GM20000 (cell line): ENCODE measurements around the gene TIAM2.
"Not testable (repeated sequence)": the region's sequence is repeated elsewhere in the genome, so short reads cannot be mapped to it uniquely, and the experiment has no call there.

Experiments used
- DNase-seq: peaks from one replicate; pipeline ENCODE4 v3.0.0; 2012; ENCODE audit warnings: low spot score
- TF ChIP-seq, protein P1 (sequence below): IDR thresholded peaks from 2 replicates; pipeline ENCODE4 v1.5.1; 2012; ENCODE audit warnings: mild to moderate bottlenecking, control low read depth; ENCODE audit errors: extremely low read depth, missing control alignments

Gene TIAM2

GRCh38 chr6:154958469-154958868 lies 36.6 kb upstream of the TIAM2 start:
- no peak for DNase-seq
- TF ChIP-seq, protein P1, sequence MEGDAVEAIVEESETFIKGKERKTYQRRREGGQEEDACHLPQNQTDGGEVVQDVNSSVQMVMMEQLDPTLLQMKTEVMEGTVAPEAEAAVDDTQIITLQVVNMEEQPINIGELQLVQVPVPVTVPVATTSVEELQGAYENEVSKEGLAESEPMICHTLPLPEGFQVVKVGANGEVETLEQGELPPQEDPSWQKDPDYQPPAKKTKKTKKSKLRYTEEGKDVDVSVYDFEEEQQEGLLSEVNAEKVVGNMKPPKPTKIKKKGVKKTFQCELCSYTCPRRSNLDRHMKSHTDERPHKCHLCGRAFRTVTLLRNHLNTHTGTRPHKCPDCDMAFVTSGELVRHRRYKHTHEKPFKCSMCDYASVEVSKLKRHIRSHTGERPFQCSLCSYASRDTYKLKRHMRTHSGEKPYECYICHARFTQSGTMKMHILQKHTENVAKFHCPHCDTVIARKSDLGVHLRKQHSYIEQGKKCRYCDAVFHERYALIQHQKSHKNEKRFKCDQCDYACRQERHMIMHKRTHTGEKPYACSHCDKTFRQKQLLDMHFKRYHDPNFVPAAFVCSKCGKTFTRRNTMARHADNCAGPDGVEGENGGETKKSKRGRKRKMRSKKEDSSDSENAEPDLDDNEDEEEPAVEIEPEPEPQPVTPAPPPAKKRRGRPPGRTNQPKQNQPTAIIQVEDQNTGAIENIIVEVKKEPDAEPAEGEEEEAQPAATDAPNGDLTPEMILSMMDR = no peak

DNA sequence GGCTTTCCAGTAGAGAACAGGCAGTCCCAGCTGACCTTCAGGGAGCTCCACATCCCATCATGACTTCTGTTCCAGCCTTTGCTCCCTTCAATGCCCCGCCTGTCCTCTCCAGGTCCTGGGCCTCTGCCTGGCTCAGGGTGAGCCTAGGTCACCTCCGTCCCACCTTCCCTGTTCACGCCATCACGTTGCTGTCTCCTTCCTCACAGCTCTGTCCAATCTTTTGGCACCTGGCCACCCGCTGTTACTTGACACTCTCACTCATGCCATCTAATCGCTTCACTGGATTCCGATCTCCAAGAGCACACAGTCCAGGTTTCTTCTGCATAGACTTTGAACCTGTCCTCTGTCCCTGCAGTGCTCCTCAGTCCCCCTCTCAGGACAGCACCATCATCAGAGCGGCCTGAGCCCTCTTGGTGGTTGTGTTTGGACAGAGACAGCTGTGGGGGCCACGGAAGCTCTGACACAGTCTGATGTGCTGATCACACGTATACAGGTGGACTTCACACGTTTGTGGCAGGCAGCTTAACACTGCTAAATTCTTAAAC lies 34.7 kb upstream of the TIAM2 start:
- TF ChIP-seq, protein P1 = no peak
- DNase-seq = no peak

DNA sequence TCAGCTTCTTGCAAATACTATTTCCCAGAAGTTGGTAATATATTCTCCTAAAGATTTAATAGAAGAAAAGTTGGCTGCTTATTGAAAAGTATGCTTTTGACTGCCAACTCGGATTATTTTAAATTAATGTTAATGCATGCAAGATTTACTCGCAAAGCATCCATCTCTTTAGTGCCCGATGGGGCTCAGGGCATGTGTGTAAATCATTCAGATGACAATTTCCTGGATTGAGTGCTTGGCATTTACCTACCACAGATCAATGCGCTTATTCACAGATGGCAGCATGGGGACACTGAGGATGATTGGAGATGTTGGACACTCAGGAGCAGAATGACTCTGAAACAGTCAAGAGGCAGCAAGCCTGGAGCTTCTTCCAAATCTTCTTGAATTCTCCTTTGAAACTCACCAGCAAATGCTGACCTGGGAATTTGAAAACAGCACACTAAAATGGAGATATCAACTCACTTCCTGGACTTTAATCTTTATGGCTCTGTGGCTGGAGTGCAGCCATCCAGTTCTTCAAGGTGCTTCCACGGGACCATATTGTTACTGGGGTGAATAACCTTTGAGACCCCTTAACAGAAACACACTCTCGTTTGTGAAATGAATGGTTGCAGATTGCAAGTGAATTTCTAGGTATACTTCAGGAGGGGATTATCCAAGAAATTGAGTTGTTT lies 34.1 kb upstream of the TIAM2 start:
- DNase-seq = no peak
- TF ChIP-seq, protein P1 = no peak

- TF ChIP-seq, protein P1 = no peak
- no peak for DNase-seq
Observed at GRCh38 chr6:154962753-154963152, 32.4 kb upstream of the TIAM2 start.

- DNase-seq = not testable (repeated sequence)
Observed at GRCh38 chr6:154966065-154966770, 28.9 kb upstream of the TIAM2 start.

GRCh38 chr6:154969796-154970195 lies 25.3 kb upstream of the TIAM2 start:
- TF ChIP-seq, protein P1 = no peak
- no peak for DNase-seq

DNA sequence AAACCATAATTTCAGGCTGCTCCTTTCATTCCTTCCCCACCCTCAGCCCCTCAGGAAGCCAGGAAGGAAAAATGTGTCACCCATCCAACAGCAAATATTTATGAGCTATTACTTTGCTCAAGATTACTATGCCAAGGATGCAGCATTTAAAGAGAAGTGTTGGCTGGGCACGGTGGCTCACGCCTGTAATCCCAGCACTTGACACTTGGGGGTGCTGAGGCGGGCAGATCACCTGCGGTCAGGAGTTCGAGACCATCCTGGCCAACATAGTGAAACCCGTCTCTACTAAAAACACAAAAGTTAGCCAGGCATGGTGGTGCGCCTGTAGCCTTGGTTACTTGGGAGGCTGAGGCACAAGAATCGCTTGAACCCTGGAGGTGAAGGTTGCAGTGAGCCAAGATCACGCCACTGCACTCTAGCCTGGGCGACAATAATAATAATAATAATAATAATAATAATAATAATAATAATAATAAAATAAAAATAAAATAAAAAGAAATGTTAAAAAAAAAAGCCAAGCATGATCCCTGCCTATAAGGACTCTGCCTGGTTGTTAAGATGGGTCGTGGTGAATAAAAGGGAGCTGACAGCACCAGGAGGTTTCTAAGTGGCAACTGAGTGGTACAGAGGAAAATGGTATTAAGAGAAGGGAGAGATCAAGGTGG lies 20.5 kb upstream of the TIAM2 start:
- TF ChIP-seq, protein P1 = no peak
- no peak for DNase-seq
